Neural cell (in vitro differentiated cells): ENCODE data around the gene LGALS14. TPM values are rescaled to one million over a fixed set of nuclear protein-coding genes. Genes with fewer than 3 reads are reported as not detected.

Source experiments
- H2AFZ ChIP-seq: fragments of 200-600, 300-800 bp; sonication (generic), shearing (Covaris generic); 2 replicates; pipeline ENCODE4 v1.6.0; 2014; ENCODE audit warnings: low read depth, mild to moderate bottlenecking, antibody characterized with exemption, low read length, moderate library complexity
- H3F3A ChIP-seq: fragments of 200-600 bp; shearing (Covaris generic); 2 replicates; pipeline ENCODE4 v1.6.1; 2016; ENCODE audit warnings: mild to moderate bottlenecking, moderate library complexity, mixed read lengths, antibody characterized with exemption, low read length; ENCODE audit not compliant: insufficient read depth, poor library complexity, severe bottlenecking
- H3K27ac ChIP-seq: fragments of 200-600, 300-800 bp; sonication (generic), shearing (Covaris generic); 2 replicates; pipeline ENCODE4 v1.5.1; 2014; ENCODE audit warnings: mild to moderate bottlenecking, low read length, moderate library complexity
- H3K27me3 ChIP-seq: fragments of 300-800, 200-600 bp; sonication (generic), shearing (Covaris generic); 2 replicates; pipeline ENCODE4 v1.6.0; 2014; ENCODE audit warnings: mild to moderate bottlenecking, low read depth, low read length, moderate library complexity; ENCODE audit not compliant: insufficient read depth
- H3K36me3 ChIP-seq: fragments of 300-800, 200-600 bp; sonication (generic), shearing (Covaris generic); 2 replicates; pipeline ENCODE4 v1.5.1; 2014; ENCODE audit warnings: mild to moderate bottlenecking, antibody characterized with exemption, low read length, moderate library complexity; ENCODE audit not compliant: insufficient read depth
- H3K4me2 ChIP-seq: fragments of 300-800, 200-600 bp; sonication (generic), shearing (Covaris generic); 2 replicates; pipeline ENCODE4 v1.6.0; 2014; ENCODE audit warnings: mild to moderate bottlenecking, low read length
- H3K4me3 ChIP-seq: fragments of 300-800, 200-600 bp; sonication (generic), shearing (Covaris generic); 2 replicates; pipeline ENCODE4 v1.5.1; 2014; ENCODE audit warnings: mild to moderate bottlenecking, low read length, moderate library complexity
- H3K79me2 ChIP-seq: fragments of 200-600 bp; shearing (Covaris generic); replicated peaks from 2 replicates; pipeline ENCODE4 v1.6.0; 2014; ENCODE audit warnings: mild to moderate bottlenecking, low read length, moderate library complexity; ENCODE audit not compliant: insufficient read depth
- H3K9ac ChIP-seq: fragments of 300-800, 200-600 bp; sonication (generic), shearing (Covaris generic); 2 replicates; pipeline ENCODE4 v1.6.1; 2016; ENCODE audit warnings: mild to moderate bottlenecking, low read length, mixed read lengths
- H3K9me2 ChIP-seq: fragments of 200-600 bp; shearing (Covaris generic); 2 replicates; pipeline ENCODE4 v1.6.1; 2016; ENCODE audit warnings: mild to moderate bottlenecking, low read length, mixed read lengths; ENCODE audit not compliant: insufficient read depth
- H3K9me3 ChIP-seq: fragments of 200-600, 300-800 bp; sonication (generic), shearing (Covaris generic); 2 replicates; pipeline ENCODE4 v1.6.1; 2016; ENCODE audit warnings: mild to moderate bottlenecking, mixed run types, low read length, moderate library complexity, mixed read lengths
- H4K20me1 ChIP-seq: fragments of 200-600 bp; shearing (Covaris generic); 2 replicates; pipeline ENCODE4 v1.6.1; 2016; ENCODE audit warnings: mild to moderate bottlenecking, mixed run types; ENCODE audit not compliant: insufficient read depth
- EP300 ChIP-seq: fragments of 450-650 bp; conservative IDR thresholded peaks from 2 replicates; pipeline ENCODE4 v1.6.1; 2014; ENCODE audit warnings: antibody characterized with exemption, mild to moderate bottlenecking, moderate library complexity; ENCODE audit not compliant: poor library complexity, severe bottlenecking
- EZH2 ChIP-seq: fragments of 200-600, 300-800 bp; shearing (Covaris generic), sonication (generic); IDR thresholded peaks from 2 replicates; pipeline ENCODE4 v1.6.1; 2014; ENCODE audit warnings: antibody characterized with exemption, low read length, borderline replicate concordance, mild to moderate bottlenecking; ENCODE audit not compliant: insufficient read depth, poor library complexity, severe bottlenecking
- MXI1 ChIP-seq: fragments of 450-650 bp; conservative IDR thresholded peaks from 2 replicates; pipeline ENCODE4 v1.6.1; 2014; ENCODE audit warnings: antibody characterized with exemption, mild to moderate bottlenecking; ENCODE audit not compliant: poor library complexity, severe bottlenecking
- POLR2AphosphoS5 ChIP-seq: IDR thresholded peaks from 2 replicates; pipeline ENCODE4 v1.6.1; 2012
- RAD21 ChIP-seq: fragments of 450-650 bp; conservative IDR thresholded peaks from 2 replicates; pipeline ENCODE4 v1.6.1; 2014; ENCODE audit warnings: antibody characterized with exemption, mild to moderate bottlenecking, moderate library complexity
- SMC3 ChIP-seq: fragments of 450-650 bp; conservative IDR thresholded peaks from 2 replicates; pipeline ENCODE4 v1.6.1; 2014; ENCODE audit warnings: antibody characterized with exemption, mild to moderate bottlenecking, moderate library complexity; ENCODE audit not compliant: poor library complexity
- TAF1 ChIP-seq: IDR thresholded peaks from 2 replicates; pipeline ENCODE4 v1.6.1; 2012; ENCODE audit warnings: low read depth
- polyA plus RNA-seq: library from polyadenylated mRNA; depleted of rRNA; stranded (reverse); fragments of >200 nt; gene quantifications from 2 replicates; pipeline ENCODE4 v1.2.3, GENCODE V29; 2014
- TF ChIP-seq, protein P1 (sequence below): fragments of 450-650 bp; IDR thresholded peaks from 2 replicates; pipeline ENCODE4 v1.5.1; 2014; ENCODE audit warnings: antibody characterized with exemption, mild to moderate bottlenecking, moderate library complexity; ENCODE audit not compliant: poor library complexity, severe bottlenecking
- TF ChIP-seq, protein P2 (sequence below): IDR thresholded peaks from 2 replicates; pipeline ENCODE4 v1.6.1; 2012; ENCODE audit warnings: borderline replicate concordance

Gene LGALS14
- polyA plus RNA-seq, 1 donor from 2014 or later: 0.53 TPM

DNA sequence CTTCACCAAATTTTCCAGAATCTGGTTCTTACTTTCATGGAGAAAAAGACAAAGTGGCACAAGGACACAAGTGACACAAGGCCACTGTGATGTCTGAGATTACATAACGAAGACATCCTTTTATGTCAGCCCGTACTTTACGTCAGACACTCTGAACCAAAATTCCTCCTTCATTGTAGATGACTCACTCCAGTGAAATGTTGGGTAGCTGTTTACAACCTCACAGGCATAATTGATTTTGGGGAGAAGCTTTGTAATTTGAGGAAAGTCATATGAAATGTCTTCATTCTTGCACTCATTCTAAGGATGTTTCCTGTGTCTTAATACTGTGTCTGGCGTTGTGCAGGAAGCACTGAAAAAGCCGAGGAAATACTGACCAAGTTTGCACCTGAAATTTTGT is 20.0 kb upstream of the LGALS14 start:
- Histone ChIP-seq H3K9ac (no peak overlapping the region), H3K4me3 (no peak overlapping the region), H3K9me3 (no peaks in the 10 kb centered on the region)

DNA sequence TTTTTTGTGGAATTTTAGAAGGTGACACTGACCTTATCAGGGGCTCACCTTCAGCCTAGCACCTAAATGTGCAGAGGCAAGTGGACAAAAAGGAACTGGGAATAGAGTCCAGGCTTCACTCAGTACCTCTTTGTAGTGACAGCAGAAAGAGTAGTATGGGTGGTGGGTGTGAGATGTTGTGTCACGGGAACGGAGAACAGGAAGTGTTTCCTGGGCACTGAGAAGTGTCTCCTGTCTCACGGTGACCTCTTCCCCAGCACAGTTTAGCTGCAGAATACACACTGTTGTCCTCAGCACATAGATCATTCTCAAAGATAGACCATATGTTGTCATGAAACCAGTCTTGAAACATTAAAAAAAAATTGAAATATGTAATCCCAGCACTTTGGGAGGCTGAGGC is 17.5 kb upstream of the LGALS14 start:
- H3K9me3 ChIP-seq: no peaks in the 10 kb centered on the region

More for the DNA sequence above, 20.0 kb upstream of the LGALS14 start:
- Histone ChIP-seq H3K36me3 (no peaks in the 10 kb centered on the region), H3K4me2 (no peak overlapping the region), H2AFZ (no peak overlapping the region), H3K9me2 (no peaks in the 10 kb centered on the region), H3F3A (no peaks in the 10 kb centered on the region), H3K79me2 (no peaks in the 10 kb centered on the region), H3K27ac (no peak overlapping the region), H3K27me3 (no peaks in the 10 kb centered on the region), H4K20me1 (no peaks in the 10 kb centered on the region)
- no peak for TF ChIP-seq POLR2AphosphoS5
- TF ChIP-seq, protein P1, sequence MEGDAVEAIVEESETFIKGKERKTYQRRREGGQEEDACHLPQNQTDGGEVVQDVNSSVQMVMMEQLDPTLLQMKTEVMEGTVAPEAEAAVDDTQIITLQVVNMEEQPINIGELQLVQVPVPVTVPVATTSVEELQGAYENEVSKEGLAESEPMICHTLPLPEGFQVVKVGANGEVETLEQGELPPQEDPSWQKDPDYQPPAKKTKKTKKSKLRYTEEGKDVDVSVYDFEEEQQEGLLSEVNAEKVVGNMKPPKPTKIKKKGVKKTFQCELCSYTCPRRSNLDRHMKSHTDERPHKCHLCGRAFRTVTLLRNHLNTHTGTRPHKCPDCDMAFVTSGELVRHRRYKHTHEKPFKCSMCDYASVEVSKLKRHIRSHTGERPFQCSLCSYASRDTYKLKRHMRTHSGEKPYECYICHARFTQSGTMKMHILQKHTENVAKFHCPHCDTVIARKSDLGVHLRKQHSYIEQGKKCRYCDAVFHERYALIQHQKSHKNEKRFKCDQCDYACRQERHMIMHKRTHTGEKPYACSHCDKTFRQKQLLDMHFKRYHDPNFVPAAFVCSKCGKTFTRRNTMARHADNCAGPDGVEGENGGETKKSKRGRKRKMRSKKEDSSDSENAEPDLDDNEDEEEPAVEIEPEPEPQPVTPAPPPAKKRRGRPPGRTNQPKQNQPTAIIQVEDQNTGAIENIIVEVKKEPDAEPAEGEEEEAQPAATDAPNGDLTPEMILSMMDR: no peak
- TF ChIP-seq MXI1: no peak
- TF ChIP-seq TAF1: no peak
- TF ChIP-seq EP300: no peak
- TF ChIP-seq RAD21: no peak
- TF ChIP-seq EZH2: no peak
- TF ChIP-seq SMC3: no peak
- TF ChIP-seq, protein P2, sequence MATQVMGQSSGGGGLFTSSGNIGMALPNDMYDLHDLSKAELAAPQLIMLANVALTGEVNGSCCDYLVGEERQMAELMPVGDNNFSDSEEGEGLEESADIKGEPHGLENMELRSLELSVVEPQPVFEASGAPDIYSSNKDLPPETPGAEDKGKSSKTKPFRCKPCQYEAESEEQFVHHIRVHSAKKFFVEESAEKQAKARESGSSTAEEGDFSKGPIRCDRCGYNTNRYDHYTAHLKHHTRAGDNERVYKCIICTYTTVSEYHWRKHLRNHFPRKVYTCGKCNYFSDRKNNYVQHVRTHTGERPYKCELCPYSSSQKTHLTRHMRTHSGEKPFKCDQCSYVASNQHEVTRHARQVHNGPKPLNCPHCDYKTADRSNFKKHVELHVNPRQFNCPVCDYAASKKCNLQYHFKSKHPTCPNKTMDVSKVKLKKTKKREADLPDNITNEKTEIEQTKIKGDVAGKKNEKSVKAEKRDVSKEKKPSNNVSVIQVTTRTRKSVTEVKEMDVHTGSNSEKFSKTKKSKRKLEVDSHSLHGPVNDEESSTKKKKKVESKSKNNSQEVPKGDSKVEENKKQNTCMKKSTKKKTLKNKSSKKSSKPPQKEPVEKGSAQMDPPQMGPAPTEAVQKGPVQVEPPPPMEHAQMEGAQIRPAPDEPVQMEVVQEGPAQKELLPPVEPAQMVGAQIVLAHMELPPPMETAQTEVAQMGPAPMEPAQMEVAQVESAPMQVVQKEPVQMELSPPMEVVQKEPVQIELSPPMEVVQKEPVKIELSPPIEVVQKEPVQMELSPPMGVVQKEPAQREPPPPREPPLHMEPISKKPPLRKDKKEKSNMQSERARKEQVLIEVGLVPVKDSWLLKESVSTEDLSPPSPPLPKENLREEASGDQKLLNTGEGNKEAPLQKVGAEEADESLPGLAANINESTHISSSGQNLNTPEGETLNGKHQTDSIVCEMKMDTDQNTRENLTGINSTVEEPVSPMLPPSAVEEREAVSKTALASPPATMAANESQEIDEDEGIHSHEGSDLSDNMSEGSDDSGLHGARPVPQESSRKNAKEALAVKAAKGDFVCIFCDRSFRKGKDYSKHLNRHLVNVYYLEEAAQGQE: no peak

More for the DNA sequence above, 17.5 kb upstream of the LGALS14 start:
- Histone ChIP-seq H3K27me3 (no peaks in the 10 kb centered on the region), H3K4me2 (no peak overlapping the region), H3K79me2 (no peaks in the 10 kb centered on the region), H3K9me2 (no peaks in the 10 kb centered on the region), H3K27ac (no peak overlapping the region), H2AFZ (no peak overlapping the region), H3K9ac (no peak overlapping the region), H3K4me3 (no peak overlapping the region), H3K36me3 (no peaks in the 10 kb centered on the region), H3F3A (no peaks in the 10 kb centered on the region), H4K20me1 (no peaks in the 10 kb centered on the region)
- TF ChIP-seq TAF1: no peak
- TF ChIP-seq MXI1: no peak
- no peak for TF ChIP-seq SMC3
- no peak for TF ChIP-seq EZH2
- TF ChIP-seq, protein P1: no peak
- TF ChIP-seq EP300: no peak
- no peak for TF ChIP-seq RAD21
- TF ChIP-seq POLR2AphosphoS5: no peak
- TF ChIP-seq, protein P2: no peak
